Measurements from ENCODE around the gene RNLS.

The RNLS gene

DNA sequence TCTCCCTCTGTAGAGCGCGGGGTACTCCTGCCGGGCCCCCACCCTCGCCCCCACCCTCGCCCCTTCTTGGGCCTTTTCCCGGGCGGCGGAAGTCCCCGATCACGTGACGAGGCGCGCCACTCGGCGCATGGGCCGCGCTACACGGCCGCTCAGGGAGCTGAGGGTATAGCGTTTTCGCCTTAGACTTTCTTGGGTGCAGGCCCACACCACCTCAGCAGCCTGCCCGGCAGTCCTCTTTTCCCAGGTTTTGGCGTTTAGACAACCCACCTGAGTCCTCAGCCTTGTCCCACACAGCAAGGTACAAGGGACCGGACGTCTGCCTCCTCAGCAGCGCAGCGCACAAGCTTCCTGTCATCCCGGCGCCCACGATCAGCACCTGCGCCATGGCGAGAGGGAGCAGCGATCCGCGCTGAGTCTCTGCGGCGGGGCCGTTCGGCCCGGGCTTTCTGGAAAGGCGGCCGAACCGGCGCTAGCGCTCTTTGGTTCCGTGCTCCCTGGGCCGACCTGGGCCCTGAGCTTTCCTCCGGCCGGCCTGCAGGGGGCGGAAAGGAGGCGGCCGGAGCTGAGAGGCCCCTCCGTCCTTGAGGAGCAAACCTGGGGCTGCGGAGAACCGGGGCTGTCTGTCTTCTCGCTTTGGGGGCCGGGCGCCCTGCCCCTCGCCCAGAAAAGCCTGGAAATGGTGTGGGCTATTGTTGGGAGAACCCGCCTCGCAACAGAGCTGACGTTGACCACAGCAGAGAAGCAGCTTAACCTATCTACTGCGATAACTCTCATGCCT, at the start of gene RNLS:
Gene RNLS (minus strand): TSS at position 513 of the 778 bp plus-strand sequence.
- DNase-seq = peak; percentile 76

DNA sequence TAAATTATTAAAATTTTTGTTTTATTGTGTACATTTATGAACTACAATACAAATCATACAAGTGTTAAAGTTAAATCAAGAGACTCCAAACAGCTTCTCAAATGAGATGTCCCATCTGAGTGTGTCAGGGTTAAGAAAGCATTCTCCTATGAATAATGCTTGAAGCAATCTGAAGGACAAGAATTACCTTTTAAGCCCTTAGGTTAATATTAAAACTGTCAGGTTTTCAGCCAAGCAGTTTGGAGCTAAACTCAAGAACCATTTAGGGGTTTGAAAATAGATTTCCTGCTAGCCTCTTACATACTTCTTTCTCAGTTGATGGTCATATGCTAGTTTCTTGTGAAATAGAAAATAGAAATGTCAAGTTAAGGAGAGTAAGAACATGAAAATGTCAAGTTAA, 41.7 kb upstream of the RNLS start:
- no peak for DNase-seq

DNA sequence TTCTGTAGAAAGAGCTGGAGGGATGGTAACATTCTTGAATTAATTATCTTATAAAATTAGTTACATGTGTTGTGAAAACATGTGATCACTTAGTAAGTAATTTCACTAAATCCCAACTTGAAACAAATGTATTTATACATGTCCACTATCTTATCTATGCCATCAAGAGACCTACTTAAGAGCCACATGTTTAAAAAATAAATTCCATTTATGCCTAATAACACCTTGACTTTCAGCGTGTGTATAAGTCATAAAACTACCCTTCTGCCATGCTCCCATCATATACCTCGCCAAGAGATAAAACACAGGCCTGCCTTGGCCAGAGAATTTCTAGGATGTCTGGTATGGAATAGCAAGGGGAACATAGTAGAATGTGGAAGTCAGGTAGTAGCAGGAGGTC, 40.7 kb upstream of the RNLS start:
- no peak for DNase-seq

DNA sequence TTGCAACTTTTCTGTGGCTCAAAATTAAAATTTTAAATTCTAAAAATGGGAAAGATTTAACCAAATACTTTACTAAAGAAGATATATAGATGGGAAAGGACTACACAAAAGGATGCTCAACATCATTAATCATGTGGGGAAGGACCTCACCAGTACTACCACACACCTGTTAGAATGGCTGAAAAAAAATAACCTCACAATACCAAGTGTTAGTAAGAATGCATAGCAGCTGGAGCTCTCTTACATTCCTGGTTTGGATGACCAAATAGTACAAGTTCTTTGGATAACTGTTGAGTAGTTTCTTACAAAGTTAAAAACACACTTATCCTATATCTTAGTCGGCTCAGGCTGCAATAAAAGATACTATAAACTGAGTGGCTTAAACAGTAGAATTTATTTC, 37.3 kb upstream of the RNLS start:
- DNase-seq = no peak

DNA sequence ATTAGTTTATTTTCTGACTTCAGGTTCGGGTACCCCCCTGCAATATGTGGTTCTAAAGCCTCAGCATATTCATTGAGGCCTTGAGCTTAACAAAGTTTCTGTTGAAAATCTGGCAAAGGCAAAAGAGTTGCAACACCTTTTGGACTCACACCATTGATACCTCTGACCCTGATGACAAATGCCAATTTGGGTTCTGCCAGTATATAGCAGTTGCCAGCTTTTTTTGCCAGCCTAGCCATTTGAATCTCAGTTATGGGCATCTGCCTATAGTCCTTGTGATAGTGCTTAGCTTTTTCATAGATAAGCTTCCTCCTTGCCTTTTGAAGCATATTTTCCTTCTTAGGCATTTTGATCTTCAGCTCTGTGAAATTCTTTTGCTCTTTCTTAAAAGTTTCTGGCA, 35.4 kb upstream of the RNLS start:
- no peak for DNase-seq

DNA sequence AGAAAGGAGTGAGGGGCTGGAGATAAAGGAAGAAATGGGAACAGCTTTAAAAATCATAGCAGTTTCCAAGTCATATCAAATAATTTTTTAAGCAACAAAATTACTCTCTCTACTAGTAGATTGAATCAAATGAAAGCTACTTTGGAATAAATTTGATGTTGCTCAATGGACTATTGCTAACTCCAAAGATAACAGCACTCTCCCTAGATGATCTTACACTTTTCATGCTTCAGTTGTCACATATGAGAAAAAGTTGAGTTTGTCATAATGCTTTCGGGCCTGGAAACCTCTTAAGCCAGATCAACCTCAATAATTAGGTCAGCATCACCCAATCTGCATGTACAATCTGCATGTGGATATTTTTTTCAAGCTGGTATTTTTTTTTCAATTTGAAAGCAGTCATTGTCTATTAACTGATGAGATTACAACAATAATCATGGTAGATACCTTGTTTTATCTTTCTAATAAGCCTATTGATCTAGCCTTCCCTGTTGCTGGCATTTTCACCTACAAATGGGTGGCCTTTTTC, 34.7 kb upstream of the RNLS start:
- no peak for DNase-seq

DNA sequence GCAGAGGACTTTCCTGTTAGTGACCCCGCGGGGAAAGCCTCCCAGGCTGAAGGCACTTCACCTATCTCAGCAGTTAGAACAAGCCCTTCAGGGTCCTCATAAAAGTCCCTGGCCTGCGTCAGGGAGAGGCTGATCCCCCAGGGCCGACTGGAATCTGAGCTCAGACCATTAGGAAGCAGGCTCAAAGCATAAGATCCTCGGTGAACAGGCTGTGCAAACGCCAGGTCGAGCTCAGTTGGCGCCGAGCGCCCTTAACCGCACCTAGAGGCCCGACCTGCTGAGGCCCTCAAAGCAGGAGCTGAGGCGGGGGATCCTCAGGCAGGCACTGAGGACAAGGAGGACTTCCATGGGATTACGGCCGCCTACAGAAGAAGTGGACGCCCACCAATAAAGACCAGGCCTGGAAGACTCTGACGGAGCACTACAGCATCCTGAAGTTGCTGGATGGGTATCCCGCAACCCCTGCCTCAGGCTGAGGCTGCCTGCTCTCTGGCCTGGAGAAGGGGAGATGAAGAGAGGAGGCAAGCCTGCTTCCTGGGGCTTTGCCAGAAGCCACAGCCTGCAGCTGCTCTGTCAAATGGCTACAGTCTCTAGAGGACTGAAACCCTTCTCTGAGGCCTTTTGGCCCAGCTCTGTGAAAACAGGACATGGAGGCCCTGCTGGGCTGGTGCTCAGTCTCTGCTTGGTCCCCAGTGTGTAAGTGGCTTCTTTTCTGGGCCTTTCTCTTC, 33.3 kb upstream of the RNLS start:
- DNase-seq = no peak

DNA sequence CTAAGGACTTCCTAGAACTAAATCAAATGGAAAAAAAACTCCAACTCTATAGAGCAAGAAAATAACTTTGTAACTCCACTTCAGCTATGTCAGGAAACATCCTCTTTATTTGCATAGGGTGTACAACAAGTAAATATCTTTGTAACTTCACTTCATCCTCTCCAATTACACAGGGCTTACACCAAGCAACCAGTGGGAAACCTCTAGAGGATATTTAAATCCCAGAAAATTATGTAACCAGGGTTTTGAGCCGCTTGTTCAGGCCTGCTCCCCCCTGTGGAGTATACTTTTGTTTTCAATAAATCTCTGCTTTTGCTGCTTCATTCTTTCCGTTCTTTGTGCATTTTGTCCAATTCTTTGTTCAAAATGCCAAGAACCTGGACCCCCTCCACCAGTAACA, 25.7 kb upstream of the RNLS start:
- no peak for DNase-seq

DNA sequence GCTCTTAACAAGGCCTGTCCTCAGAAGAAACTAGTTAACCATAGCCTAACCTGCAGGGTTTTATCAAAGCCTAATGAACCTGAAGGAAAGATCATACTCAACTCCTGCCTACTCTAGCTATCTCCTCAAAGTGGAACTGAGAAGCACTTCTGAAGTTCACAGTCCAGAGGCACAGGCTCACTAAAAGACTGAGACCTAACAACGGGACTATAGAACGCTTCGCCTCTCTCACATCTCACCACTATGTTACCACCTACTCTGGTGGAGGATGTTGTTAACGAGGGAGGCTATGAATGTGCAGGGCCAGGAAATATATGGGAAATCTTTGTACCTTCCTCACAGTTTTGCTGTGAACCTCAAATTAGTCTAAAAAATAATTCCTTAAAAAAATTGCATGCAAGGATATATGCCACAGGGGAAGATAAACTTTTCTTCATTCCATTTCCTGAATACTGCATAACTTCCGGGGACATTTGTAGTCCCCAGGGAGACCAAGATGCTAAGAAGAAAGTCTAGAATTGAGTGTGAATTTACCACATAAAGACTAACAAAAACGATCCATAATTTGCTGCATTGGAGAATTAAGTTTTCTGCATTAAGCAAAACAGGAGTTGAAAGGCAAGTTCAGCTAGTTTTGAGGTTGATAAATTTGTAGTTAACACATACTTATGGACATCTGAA, 25.1 kb upstream of the RNLS start:
- DNase-seq = no peak

DNA sequence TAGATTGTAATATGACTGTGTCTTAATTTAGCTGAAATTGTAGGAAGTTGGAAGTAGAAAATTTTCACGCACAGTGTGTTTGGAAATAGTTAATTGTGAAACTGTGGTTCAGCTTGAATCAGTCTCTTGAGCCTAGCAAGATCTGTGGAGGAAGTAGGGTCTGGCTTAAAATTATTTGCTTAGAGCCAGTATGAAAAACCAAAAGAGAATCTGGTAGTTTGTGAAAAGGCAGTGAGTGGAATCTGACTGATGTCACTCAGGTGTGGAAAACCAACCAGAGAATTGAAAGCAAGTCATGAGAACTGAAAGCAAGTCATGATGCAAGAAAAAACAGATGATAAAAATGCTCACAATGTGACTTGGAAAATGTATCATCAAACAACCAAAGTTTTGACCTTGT, 14.9 kb upstream of the RNLS start:
- DNase-seq = no peak

DNA sequence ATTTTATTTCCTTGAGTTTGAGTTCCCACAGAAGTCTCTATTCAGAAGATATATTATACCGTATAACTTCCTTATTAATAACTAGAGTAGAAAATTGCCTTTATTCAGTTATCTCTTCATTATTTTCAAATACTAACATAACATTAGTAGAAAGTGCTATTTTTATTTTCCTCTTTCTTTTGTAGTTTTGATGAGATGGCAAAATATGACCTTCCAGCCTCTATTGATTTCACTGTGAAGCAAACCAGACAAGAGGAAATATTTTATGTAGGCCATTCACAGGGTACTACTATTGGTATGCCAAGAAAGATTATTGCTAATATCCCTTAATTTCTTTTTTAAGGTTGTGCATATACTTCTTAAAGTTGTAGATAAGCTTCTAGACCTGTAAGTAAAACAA, 11.4 kb upstream of the RNLS start:
- DNase-seq = no peak

DNA sequence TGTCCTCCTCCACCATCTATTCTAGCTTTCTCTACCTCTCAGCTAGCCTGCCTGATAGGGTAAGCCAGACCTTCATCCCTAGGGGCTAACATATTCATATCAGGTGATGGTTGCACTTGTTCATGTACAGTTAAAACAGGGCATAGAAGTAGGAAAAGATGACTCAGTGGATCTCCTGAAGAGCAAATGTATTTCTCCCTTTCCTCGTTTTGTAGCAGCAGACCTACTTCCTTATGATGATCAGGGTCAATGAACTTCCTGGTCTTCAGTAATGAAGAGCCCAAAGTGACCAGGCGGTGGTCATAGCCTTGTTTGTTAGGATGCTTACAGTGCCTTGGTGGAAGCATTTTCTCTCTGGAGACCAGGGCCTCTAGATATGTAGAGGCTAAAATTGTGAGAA, 9.8 kb upstream of the RNLS start:
- DNase-seq = no peak

DNA sequence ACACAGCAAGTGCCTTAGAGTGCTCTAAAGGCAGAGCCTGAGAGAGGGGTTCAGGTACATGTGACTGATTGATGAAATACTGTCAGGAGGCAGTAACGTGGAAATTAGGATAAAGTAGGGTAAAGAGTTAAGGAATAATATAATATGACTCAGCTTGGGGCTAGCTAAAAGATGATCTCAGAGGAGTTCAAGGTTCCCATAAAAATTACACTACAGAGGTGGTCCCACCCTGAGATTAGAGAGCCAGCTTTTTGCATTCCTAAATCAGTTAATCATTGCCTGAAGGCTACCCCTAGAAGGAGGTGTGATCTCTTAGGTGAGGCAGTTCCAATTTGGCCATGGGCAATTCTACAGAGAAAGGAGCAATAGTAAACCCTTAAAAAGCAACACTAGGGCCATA, 9.3 kb upstream of the RNLS start:
- no peak for DNase-seq

DNA sequence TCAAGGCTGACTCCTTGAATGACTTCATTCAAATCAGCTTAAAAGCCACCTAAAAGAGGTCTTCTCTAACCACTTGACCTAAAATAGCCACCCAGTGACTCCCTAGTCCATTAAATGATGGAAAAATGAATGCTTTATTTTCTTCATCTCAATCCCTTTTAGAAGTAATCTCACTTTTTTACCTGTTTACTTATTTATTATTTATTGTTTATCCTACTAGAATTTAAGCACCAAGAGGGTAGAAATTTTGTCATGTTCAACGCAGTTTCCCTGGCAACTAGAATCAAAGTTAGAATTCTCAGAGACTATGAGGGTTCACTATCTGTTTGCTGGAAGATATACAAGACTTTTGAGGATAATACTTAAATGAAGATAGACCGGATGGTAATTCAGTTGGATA, 3.3 kb upstream of the RNLS start, which contains the start of gene LIPJ:
Gene LIPJ (plus strand): TSS at position 301 of the 400 bp plus-strand sequence. CDS start 3,926 bp downstream, outside the sequence.
- no peak for DNase-seq

DNA sequence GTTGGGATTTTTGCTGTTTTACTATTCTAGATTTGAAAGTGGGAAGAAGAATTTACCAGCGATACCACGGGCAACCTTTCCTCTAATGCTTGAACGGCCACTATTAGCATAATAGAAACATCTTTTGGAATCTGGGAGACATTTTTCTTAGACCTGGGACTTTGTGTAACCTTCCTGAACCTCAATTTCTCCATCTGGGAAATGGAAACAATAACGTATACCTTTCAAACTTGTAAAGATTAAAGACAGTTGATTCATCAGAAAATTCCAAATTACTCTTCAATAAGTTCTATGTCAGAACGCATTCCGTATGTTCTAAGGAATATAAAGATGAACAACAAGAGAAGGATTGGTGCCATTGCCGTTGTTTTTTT, 453 bp upstream of the RNLS start:
- DNase-seq = no peak

DNA sequence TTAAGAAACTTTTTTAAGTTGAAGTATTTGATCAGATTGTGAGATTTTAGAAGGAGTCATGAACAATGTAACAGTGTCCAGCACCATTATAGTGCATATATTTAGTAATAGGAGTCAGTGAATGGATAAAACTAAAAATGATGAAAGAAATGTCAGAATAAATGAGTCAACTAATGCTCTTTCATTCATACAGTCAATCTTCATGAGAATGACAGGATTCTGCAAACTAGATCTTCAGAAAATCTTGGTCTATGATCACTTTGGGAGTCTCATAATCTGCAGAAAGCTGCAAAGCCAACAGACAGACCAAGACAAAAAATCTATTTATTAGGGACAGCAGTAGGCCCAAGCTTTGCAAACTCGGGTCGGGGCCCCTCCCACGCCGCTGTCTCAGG, 710 bp downstream of the RNLS start:
- DNase-seq = no peak

DNA sequence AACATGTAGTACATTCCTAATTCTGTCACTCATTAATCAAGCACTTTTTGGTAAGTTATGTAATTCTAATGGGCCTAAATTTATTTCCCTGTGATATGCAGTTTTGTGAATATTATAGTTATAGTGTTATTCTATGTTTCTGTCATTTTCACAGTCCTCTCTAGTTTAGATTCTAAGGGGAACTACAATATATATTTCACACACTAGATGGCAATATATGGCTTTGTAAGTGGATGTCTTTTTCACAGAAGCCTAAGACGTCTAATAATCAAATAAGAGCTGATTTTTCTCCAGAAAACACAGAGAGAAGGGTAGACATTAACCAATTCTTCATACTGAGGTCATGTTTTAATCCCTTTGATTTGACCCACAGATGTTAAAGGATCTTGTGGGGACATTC, 18.0 kb downstream of the RNLS start:
- no peak for DNase-seq

DNA sequence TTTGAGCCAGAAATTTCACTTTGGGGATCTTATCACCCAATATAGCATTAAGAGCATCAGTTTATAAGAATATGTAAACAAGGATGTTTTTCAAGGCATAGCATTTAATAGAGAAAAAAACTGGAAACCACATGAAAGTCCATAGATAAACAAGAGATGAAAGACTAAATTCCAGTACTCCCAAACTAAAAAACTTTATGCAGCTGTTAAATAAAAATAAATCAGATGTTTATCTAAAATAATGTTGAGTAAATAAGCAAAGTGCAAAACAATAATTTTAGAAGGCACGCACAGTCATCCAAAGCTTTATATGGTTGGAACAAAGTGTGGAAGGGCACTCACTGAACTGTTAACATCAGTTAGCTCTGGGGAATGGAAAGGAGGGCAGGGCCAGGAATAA, 21.0 kb downstream of the RNLS start:
- no peak for DNase-seq

DNA sequence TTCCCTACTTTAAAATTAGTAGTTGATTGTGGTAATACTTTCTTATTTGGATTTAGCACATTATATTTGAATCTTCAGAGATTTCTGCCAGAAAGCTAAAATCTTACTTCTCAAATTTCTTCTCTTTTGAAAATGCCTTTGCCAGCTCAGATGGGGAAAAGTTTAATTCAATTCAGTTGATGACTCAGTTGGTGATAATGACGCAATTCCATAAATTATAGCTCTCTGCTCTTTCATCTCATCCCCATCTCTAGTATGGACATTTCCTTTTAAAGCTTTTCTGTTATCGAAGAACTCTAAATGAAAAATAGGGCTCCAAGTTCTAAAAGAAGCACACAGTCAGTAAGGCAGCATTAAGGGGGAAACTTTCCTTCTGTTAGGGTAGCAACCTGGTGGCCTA, 25.5 kb downstream of the RNLS start:
- no peak for DNase-seq

DNA sequence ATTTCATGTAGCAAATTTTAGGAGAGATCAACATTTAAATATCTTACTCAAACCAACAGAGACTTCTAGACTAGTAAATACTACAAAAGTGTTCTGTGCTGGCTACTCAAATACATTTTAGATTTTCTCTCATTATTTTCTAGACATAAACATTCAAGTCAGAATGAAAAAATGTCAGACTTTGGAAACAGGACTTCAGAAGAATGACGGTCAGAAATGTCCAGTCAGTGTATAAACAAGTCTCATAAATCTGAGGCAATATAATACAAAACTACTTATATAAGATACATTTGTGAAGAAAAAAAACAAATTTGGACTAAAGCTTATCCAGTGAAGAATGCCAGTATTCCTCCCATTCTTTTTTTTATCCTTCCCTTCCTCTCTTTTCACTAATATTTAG, 25.9 kb downstream of the RNLS start:
- no peak for DNase-seq

DNA sequence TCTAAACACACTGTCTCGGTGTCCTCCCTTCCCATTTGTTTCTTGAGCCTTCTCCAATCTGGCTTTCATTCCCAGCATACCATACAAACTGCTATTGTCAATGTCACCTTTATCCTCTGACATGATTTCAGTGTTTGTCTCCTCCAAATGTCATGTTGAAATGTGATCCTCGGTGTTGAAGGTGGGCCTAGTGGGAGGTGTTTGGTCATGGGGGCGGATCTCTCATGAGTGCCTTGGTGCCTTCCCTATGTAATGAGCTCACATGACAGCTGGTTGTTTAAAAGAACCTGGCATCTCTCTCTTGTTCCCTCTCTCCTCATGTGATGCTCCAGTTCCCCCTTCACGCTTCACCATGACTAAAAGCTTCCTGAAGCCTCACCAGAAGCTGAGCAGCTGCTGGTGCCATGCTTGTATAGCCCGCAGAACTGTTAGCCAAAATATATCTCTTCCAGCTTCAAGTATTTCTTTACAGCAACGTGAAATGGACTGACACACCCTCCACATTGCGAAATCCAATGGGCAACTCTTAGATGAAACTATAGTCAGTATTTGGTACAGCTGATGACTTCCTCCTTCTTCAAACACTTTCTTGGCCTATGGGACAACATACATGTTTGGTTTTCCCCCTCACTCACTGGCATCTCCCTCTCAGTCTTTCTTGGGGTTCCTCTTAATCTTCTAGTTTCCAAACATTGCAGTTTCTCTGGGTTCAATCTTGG, 27.8 kb downstream of the RNLS start:
- DNase-seq = no peak

DNA sequence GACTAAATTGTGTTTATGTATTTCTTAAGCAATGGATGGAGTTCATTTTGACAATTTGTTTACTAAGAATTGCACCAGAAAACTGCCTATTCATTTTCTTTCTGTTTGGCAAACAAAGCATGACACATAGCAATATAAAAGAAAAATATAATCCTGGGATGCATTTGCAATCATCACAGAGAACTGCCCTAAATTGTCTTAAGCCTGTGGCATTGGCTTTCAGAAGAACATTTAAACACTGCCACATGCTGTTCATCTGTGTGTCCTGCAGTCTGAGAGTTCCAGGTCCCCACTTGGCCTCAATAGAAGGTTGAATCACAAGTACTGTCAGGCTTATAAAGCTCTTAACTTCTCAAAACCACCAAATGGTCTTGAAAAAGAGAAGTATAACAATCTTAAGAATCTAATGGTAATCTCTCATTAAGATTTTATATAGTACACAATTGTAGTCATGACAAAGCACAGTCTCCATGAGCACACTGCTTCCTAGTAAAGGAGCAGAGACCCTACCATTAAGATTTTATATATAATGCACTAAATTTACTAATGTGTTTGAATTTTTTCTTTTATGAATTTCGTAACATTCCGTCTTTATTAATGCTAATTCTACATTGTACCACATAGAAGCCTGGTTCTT, 29.9 kb downstream of the RNLS start:
- peak; percentile 43 for DNase-seq

DNA sequence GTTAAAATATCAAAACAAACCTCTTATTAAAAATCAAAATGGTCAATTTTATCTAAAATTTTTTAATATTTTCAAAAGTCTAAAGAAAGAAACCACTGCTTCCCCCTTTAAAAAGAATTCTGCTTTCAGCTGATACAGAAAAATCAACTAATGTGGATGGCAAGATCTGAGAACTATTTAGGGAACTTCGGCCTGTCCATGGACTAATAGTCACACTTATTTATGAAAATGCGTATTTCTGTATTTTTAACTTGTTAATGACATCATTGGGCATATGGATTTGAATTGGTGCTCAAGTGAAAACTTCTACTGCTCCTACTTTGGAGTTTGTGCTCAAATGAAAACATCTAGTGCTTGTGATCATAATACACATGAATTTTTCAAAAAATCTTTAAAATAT, 31.9 kb downstream of the RNLS start:
- DNase-seq = no peak
